LNCaP clone FGC (cell line): Measurements from ENCODE around the gene EFCAB13.
"Not testable (repeated sequence)": the region's sequence is repeated elsewhere in the genome, so short reads cannot be mapped to it uniquely, and the experiment has no call there.

Experiments
- DNase-seq: peaks from one replicate; pipeline ENCODE4 v3.0.0-alpha.2; 2011; ENCODE audit warnings: low read depth
- H3K4me3 ChIP-seq: 2 replicates; pipeline ENCODE4 v1.5.1; 2011; ENCODE audit warnings: mild to moderate bottlenecking, low read depth, low read length, control low read depth
- CTCF ChIP-seq: IDR thresholded peaks from 2 replicates; pipeline ENCODE4 v1.5.1; 2012; ENCODE audit warnings: mild to moderate bottlenecking; ENCODE audit not compliant: control insufficient read depth, insufficient read depth; ENCODE audit errors: extremely low read depth

Gene EFCAB13

GRCh38 chr17:47465165-47465564 is 141.4 kb downstream of the EFCAB13 start:
- no peak for DNase-seq
- TF ChIP-seq CTCF: no peak
- no peak overlapping the region for H3K4me3 ChIP-seq

- DNase-seq, H3K4me3 ChIP-seq: not testable (repeated sequence)
These were observed 143.2 kb downstream of the EFCAB13 start for GRCh38 chr17:47466976-47467375.

- no peak overlapping the region for H3K4me3 ChIP-seq
- TF ChIP-seq CTCF: no peak
- no peak for DNase-seq
These were observed 147.1 kb downstream of the EFCAB13 start for GRCh38 chr17:47470836-47471235.

GRCh38 chr17:47472073-47472472 is 148.3 kb downstream of the EFCAB13 start:
- H3K4me3 ChIP-seq, DNase-seq: not testable (repeated sequence)
